GM18520 (cell line): Measurements from ENCODE around the gene CFAP74.
"Not testable (repeated sequence)": the region's sequence is repeated elsewhere in the genome, so short reads cannot be mapped to it uniquely, and the experiment has no call there.

Source experiments
- ATAC-seq: cut with Tn5 transposase; IDR thresholded peaks from one replicate; pipeline ENCODE4 v1.9.1; 2021; ENCODE audit not compliant: unreplicated experiment

CFAP74 gene

DNA sequence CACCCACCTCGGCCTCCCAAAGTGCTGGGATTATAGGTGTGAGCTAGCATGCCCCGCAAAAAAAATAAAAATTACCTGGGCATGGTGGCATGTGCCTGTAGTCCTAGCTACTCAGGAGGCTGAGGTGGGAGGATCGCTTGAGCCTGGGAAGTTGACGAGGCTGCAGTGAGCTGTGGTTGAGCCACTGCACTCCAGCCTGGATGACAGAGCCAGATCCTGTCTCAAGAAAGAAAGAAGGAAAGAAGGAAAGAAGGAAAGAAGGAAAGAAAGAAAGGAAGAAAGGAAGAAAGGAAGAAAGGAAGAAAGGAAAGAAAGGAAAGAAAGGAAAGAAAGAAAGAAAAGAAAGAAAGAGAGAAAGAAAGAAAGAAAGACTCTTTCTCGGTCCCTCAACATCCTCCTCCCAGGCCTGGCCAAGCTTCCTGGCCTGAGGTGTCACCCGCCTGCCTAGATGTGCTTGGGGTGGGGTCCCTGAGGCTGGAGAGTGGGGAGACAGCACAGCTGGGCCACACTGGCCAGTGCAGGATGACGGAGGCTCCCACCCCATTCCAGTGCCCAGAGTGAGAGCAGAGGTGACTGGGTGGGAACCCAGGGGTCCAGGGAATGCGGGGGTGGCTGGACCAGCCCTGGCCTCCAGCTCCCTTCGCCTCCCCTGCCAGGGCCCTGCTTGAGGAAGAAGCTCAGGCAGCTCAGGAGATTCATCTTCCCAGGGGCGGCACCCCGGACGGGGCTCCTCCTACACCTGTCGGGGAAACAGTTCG is 102.5 kb downstream of the CFAP74 start:
- ATAC-seq, result no peak

DNA sequence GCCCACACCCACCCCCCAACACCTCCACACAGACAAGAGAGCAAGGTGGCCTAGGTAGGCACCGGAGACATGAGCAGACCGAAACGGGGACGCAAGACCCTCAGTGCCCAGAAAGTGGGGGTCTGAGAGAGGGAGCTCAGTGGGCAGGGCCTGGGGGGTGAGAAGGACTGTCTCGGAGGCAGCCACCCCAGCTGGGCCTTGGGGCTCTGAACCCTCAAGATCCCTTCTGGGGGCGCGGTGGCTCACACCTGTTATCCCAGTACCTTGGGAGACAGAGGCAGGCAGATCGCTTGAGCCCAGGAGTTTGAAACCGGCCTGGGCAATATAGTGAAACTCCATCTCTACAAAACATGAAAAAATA is 103.6 kb downstream of the CFAP74 start:
- ATAC-seq, result no peak

DNA sequence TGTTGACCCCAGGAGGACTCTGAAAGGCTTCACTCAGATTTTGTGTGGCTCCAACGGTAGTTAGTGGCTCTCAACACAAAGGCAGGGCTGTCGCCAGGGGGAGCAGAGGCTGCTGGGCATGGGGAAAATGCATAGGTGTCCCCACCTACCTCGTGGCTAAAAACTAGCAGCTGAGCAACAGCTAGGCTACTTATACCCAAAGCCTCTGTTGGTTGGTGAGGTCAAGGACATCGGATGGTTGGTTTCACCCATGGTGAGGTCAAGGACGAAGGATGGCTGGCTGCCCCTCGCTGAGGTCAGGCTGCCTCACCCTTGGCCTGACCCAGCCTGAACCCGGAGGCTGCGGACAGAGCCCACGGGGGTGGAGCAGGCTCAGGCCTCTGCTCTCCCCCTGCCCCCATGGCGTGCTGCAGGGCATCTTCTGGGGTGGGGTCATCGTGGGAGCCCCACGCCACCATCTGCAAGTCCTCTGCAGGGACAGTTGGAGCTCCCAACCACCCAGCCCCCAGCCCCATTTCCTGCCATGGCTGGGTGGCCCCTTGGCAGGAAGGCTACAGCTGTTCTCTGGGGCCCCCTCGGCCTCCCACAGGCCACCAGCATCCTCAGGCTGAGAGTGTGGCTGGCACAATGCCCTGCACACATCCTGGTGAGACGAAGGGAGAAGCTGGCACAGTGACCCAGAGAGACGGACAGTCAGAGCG is 104.2 kb downstream of the CFAP74 start:
- no peak for ATAC-seq

DNA sequence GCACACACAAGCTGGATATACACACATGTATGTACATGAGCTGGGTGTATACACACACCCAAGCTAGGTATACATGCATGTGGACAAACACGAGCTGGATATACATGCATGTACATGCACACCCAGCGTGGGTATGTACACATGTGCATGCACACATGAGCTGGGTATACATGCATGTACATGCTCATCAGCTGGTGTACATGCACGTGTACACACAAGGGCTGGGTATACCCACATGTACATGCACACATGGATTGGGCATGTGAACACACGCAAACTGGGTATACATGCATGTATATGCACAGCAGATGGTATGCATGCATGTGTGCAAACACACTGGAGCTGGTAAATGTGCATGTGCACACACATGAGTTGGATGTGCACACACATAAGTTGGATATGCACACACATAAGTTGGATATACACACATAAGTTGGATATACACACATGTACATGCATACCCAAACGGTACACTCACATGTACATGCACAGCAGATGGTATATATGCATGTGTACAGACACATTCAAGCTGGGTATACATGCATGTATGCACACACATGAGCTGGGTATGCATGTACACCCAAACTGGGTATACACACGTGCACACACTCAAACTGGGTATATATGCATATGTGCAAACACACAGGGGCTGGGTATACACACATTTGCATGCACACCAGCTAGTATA is 105.2 kb downstream of the CFAP74 start:
- no peak for ATAC-seq

DNA sequence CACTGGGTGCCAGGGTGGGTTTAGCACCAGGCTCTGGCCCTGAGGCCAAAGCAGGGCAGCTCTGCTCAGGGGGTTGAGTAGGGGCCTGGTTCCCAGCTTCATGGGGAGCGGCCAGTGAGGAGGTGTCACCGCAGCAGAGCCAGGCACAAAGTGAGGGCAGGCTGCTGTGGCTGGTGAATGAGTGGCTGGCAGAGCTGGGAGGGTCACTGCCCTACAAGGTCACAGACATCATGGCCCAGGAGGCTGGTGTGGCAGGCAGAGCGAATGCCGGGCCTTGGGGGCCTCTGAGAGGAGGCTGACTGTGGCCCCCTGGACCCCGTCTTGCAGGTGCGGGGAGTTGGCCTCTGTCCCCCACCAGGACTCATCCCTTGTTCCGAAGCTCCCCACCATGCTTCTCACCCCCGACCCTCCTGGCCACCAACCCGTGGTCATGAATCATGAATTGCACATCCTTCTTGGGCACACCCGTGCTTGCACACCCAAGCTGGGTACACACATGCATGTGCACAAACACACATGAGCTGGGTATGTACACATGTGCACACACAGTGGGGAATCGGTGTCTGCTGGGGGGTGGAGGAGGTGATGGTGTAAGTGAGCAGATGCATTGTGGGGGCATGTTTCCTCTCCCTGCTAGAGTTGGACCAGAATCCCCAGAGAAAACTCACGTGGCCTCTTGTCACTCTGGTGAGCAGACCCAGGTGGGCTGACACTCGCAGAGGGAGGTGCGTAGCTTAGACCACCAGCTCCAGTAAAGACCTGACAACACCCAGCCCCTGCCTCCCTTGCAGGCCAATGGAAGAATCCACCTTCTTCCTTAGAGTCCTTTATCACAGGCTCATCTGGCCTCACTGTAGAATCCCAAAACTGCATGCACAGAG is 107.9 kb downstream of the CFAP74 start:
- no peak for ATAC-seq

DNA sequence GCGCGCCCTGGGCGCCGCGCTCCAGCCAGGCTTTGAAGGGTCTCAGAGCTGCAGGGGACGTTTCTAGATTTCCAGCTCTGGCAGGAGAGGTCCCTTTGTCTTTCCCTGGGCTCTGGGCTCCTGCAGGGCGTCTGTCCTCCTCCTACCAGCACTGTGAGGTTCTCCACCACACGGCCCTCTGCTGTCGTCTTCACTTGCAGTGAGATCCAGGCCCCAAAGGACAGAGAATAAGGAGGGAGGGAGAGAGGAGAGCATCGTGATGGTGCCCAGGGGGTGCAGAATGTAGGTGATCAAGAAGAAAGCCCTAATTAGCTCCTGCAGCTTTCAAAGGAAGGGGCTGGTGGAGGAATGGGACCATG is 108.5 kb downstream of the CFAP74 start:
- ATAC-seq, result no peak

DNA sequence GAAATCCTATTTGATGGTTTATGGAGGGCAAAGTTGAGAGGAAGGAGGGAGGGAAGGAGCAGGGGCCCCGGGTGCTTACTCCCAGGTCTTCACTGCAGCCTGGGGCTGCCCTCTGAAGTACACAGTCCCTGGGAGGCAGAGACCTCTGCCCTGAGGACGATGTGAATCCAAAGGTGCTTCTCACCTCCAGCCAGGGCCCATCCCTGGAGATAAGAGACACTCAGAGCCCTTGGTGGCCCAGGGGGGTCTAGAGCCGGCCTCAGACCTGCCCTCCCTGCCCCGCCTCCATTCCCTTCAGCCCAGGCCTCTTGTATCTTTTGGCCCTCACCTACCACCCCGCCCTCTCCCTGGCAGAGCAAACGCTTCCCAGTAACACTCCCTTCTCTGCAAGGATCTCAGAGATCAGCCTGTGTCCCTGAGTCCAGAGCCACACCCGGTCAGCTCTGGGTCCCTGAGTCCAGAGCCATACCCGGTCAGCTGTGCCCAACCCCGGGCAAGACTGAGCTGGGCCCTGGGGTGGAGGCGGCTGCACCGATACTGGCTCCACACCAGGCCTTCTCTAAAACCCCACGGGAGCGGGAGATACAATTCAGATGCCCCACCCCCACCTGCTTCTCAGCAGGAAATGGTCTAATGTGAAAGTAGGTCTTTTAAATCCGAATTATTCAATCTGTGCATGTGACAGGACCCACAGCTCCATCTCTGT is 109.1 kb downstream of the CFAP74 start:
- ATAC-seq, result no peak

DNA sequence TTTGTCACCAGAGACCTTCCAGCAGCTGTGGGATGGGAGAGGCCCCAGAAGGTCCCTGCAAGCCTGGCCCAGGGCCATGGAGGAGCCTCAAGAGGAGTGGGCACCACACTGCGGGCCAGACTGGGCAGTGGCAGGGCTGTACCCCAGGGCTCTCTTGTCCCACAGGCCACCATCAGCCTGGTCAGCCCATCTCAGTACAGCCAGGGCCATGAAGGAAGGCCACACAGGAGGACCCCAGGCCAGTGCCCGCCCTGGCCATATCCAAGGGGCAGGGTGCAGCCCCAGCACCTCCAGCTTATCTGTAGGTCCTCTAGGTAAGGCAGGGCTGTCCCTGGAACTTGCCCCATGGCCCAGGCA is 109.6 kb downstream of the CFAP74 start:
- no peak for ATAC-seq

DNA sequence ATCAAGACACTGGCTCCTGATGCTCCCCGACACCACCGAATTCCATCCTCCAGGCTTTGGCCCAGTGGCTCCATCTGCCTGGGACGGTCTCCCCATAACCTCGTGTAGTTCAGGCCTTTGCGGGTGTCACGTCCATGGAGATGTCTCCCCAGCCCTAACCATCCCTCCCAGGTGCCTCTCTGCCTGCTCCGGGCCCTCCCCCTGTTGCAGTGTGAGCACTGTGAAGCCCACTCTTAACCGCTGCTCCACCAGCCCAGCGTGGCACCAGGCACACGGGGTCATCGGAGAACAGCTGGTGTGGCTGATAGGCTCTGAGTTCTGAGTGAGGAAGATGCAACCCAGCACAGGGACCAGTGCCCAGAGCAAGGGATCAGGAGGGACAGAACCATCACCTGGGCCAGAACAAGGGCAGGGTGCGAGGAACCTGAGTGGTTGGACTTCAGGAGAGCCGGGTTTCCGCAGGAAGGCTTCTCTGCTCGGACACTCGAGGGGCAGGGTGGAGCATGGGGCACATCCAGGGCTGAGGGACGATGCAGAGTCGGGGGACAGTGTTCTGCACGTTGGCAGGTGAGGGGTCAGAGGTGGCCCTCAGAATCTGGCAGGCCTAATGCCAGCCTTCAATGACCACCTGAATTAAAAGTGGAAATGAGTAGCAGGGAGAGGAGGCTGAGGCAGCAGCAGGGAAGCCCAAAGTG is 110.1 kb downstream of the CFAP74 start:
- no peak for ATAC-seq

DNA sequence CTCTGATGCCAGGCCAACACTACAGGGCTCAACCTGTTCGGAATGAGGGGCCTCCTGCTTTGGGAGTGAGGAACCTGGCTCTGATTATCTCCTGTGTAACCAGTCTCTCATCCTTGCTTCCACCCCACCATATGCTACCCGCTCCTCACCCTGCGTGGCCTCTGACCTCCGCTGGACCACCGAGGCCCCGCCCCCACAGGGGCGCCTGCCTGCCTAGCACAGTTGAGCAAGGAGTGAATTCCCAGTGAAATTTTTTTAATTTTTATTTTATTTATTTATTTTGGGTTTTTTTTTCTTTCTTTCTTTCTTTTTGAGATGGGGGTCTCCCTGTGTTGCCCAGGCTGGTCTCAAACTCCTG is 110.8 kb downstream of the CFAP74 start:
- ATAC-seq, result no peak

DNA sequence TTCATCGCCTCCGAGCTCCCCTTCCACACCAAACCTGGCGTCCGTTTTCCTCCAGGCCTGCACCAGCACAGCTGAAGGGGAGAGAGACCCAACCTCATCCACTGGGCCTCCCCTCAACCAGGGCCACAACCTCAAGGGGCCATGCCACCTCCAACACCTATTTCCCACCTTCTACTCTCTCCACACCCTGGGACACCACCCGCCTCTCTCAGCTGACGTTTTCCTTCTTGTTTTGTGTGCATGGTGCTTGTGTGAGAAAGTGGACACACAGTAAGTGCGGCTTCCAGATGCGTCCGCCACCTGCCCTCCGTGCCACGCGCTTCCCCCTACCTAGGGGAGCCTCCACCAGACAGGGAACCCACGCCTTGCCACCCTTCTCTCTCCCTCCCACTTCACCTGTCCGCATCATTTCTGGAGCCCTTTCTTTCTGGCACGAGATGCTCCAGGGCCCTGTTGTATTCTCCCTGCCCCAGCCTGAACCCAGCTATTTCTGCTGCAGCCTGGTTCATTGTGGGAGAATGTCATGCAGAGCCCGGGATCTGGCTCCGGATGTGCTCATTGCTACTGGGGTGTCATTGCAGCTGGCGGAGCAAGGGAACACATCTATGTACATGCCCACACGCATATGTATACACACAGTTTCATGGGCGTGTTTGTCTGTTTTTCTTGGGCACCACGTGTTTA is 111.4 kb downstream of the CFAP74 start:
- ATAC-seq, result no peak

DNA sequence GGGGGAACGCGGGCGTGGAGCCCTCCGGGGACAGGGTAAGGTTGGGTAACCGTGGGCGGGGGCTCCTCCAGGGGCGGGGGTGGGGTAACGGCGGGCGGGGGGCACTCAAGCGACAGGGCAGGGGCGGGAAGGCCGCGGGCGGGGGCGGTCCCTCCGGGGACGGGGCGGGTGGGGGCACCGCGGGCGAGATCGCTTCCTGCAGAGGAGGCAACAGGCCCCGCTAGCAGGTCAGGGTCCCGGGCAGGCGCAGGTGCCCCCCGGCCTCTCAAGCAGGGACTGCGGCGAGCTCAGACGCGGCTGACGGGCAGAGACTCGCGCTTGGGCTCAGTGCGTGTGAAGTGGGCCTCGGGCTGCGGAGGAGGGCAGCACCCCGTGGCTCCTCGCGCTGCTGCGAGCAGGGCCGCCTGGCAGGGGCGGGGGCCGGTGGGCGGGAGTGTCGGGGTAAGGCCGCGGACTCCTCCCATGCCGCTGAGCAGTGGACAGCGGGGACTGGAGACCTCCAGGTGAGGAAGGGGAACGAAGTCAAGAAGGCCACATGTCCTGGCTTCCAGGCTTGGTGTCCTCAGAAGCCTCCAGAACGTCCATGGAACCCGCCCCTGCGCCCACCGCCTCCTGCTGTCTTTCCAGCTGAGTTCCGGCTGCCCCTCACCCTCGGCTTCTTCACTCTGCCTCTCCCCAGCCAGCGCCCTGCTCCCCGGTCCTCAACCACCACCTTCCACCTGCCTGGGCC is 112.1 kb downstream of the CFAP74 start:
- ATAC-seq, result no peak

DNA sequence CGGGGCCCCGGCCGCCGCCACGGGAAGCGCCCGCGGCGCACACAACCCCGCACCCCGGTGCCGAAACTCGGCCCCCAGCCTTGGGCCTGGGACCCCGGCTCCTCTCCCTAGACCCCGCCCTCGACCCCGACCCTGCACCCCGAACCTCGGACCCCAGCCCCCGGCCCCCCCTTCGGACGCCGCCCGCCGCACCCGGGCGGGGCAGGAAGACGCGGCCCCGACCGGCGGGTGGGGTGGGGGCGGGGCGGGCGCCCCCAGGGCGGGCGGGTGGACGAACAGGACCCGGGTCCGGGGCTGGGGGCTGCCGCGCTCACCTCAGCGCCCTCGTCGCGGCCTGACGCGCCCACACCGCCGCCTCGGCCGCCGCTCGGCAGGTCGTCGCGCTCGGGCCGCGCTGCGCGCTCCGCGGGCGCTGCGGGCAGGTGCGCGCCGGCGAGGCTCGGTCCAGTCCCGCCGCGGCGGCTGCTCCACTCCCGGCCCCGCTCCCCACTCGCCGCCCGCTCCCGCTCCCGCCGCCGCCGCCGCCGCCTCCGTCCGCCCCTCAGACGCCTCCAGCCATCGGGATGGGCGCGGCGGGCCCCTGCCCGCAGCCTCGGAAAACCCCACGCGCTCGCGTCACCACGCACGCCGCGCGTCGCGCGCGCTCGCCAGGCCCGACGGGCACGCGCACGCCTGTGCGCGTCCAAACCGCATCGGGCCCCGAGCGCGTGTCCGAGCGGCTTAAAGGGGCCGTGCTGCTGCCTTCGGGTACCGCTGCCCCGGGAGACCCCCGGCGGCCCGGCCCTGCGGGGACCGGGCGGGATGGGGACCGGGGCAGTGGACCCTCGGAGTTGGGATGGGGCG is 112.9 kb downstream of the CFAP74 start, which contains the start of gene GNB1:
TSS of gene GNB1 (minus strand) at position 582 of the 843 bp plus-strand sequence. CDS start 65,634 bp downstream, outside the sequence.
- ATAC-seq, result peak; percentile 70

DNA sequence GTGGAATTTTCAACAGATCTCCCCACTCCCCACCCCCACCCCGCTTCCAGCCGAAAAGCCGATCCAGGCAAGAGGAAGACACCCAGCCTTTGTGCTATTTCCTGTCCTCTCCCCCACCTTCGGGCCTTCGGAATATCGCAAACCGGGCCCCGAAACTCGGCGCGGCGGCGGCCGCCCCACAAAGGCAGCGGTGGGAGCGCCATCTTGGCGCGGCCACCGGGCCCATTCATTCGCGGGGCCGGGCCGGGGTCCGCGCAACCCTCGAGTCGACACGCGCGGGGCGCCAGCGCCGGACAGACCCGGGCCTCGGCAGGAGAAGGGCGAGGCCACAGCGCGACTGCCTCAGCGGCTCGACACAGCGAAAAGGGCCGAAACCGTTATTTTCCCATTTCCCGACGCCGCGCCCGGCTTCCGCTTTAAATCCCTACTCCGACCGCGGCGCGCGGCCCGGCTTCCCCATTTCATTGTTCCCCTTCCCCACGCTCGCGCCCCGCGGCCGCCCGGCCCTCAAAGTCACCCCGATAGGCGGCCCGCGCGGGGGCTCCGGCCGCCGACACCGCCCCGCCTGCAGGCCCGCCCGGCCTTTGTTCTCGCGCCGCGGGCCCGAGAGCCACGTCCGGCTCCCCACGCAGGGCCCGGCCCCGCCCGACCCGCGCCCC is 113.6 kb downstream of the CFAP74 start:
- ATAC-seq, result peak; percentile 11

DNA sequence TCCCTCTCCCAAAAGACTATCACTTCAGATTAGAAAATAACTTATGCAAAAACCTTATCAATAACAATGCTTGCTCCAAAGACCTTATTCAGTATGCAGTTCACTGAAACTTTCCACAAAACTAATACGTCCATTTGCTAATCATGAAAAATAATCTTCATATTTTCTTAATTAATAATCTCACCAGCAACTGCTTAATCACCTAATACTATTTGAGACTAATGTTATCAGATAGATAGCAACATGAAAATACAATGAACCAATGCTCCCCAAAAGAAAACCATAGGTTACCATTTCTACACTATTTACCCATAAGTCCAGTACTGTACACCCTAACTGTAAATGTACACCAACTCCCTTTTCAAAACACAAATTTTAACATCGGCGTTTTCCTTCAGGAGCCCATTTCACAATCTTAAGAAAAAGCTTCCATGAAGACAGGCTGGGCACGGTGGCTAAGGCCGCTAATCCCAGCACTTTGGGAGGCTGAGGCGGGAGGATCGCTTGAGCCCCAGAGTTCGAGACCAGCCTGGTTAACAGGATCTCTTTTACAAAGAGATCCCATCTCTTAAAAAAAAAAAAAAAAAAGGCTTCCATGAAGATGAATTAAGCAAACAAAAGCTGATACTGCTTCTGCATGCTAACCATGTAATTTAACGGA is 114.4 kb downstream of the CFAP74 start:
- ATAC-seq, result no peak

DNA sequence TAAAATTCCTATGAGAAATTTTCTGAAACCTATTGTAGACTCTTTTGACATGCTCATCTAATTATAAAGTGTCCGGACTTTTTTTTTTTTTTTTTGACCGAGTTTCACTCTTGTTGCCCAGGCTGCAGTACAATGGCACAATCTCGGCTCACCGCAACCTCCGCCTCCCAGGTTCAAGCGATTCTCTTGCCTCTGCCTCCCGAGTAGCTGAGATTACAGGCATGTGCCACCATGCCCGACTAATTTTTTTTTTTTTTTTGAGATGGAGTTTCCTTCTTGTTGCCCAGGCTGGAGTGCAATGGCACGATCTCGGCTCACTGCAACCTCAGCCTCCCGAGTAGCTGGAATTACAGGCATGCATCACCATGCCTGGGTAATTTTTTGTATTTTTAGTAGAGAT is 119.7 kb downstream of the CFAP74 start:
- not testable (repeated sequence) for ATAC-seq
